AG10803 (cell line): Measurements from ENCODE around the gene INSYN1.
A peak's percentile ranks its signal among the peaks of the same experiment; 100 is the strongest.

Experiments used
- DNase-seq: peaks from one replicate; pipeline ENCODE4 v3.0.0; 2010; ENCODE audit warnings: low read depth
- H3K4me3 ChIP-seq: 2 replicates; pipeline ENCODE4 v1.5.1; 2011; ENCODE audit warnings: mild to moderate bottlenecking, low read length, control low read depth
- CTCF ChIP-seq: conservative IDR thresholded peaks from 2 replicates; pipeline ENCODE4 v1.5.1; 2011; ENCODE audit warnings: mild to moderate bottlenecking, low read length, control low read depth, inconsistent platforms

The INSYN1 gene

GRCh38 chr15:73753250-73754130 is at the start of gene INSYN1:
Gene INSYN1, minus strand, starts transcription at chr15:73753351. Its CDS starts 2,221 bp downstream, at chr15:73751130.
- no peak for TF ChIP-seq CTCF
- H3K4me3 ChIP-seq, result peak within 1 kb of the TSS; percentile 58
- peak; percentile 48 for DNase-seq

GRCh38 chr15:73802431-73803041 is 49.4 kb upstream of the INSYN1 start:
- H3K4me3 ChIP-seq, result no peak overlapping the region
- DNase-seq, result peak; percentile 29
- TF ChIP-seq CTCF, result no peak

GRCh38 chr15:73800662-73801345 is 47.7 kb upstream of the INSYN1 start:
- H3K4me3 ChIP-seq, result no peak overlapping the region
- TF ChIP-seq CTCF, result no peak
- peak; percentile 92 for DNase-seq

DNA sequence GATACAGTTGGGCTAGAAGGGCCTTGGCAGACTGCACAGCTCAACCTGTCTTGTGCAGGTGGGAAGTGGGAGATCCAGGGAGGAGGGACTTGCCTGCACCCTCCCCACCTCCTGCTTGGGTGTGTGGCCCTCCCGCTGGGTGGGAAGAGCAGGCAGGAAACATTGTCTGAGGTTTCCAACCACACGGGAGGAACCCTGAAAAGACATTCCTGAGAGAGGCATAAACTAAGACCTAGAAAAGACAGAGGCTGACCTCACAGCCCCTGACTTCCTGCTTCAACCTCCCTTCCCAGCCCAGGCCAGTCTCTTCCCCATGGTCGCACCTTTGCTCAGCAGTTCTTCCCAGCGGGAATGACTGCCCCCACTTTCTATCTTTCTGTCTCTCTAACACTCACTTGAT is 46.3 kb upstream of the INSYN1 start:
- no peak overlapping the region for H3K4me3 ChIP-seq
- peak; percentile 61 for DNase-seq
- no peak for TF ChIP-seq CTCF

DNA sequence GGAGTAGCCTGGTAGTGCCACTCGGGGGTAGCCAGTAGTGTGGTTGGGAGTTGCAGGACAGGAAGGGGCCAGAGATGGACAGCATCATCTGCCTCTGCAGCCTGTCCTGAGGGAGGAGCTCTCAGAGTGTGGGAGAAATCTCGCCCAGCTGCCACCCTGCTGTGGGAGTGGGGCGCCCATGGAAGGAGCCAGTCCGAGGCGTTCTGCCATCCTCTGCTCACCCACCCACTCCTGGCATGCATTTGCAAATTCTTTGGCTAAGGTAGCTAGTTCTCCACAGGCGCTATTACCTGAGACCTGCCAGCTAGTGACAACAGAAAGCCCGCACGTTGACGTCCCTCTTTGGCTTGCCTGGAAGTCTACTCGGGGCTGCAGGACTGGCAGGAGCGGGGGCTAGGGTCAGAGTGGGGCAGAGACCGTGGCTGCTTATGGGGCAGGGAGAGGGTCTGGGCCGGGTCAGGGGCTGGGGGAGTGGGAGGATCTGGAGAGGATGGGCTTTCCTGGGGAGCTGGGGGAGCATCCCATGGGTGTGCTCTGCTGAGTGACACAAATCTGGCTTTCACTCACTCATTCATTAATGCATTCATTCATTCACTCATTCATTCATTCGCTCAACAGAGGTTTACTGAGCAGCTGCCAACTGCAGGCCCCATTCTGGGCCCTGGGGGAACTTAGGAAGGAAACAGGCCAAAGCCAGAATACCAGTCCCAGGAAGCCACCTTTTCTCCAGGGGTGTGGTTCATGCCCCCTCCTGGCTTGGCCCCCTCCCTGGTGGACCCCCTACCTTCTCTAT is 44.4 kb upstream of the INSYN1 start:
- H3K4me3 ChIP-seq, result no peak overlapping the region
- DNase-seq, result no peak
- TF ChIP-seq CTCF, result no peak

GRCh38 chr15:73796331-73796831 is 43.2 kb upstream of the INSYN1 start:
- no peak for TF ChIP-seq CTCF
- H3K4me3 ChIP-seq, result no peak overlapping the region
- no peak for DNase-seq
